BJ (cell line): ENCODE measurements around the gene SPATA2. TPM values are rescaled to one million over a fixed set of nuclear protein-coding genes. Genes with fewer than 3 reads are reported as not detected.

Experiments used
- CTCF ChIA-PET: fragments of 350-600 bp; formaldehyde crosslinking; extraction: SDS; loops from one replicate; lab custom pipeline; 2021; ENCODE audit warnings: antibody characterized with exemption, inconsistent platforms; lab: Yijun Ruan, JAX
- POLR2A ChIA-PET: fragments of 300-600 bp; sonication (Branson Sonifier 250); formaldehyde crosslinking; extraction: SDS; loops from one replicate; lab custom pipeline; 2021; ENCODE audit warnings: antibody characterized with exemption; lab: Charles Lee
- DNase-seq: peaks from one replicate; pipeline ENCODE4 v3.0.0-alpha.2; 2011; ENCODE audit warnings: low read depth
- H3K27me3 ChIP-seq: 2 replicates; pipeline ENCODE4 v1.6.0; 2011; ENCODE audit warnings: low read length; ENCODE audit not compliant: control insufficient read depth, insufficient read depth
- H3K36me3 ChIP-seq: 2 replicates; pipeline ENCODE4 v1.5.1; 2011; ENCODE audit warnings: low read length; ENCODE audit not compliant: control insufficient read depth, insufficient read depth
- H3K4me3 ChIP-seq: 2 replicates; pipeline ENCODE4 v1.5.1; 2011; ENCODE audit warnings: low read depth, mild to moderate bottlenecking, control low read depth, low read length
- CTCF ChIP-seq: IDR thresholded peaks from 2 replicates; pipeline ENCODE4 v1.5.1; 2011; ENCODE audit warnings: low read depth, mild to moderate bottlenecking, control low read depth, inconsistent platforms, low read length, moderate library complexity; ENCODE audit not compliant: insufficient read depth
- polyA plus RNA-seq: library from polyadenylated mRNA; depleted of rRNA; stranded (reverse); fragments of >200 nt; gene quantifications from 2 replicates; pipeline ENCODE4 v1.2.3, GENCODE V29; 2011

SPATA2 gene
- polyA plus RNA-seq, 1 experiment = 5.7 TPM

GRCh38 chr20:49913399-49914047, 1.8 kb downstream of the SPATA2 start:
- H3K4me3 ChIP-seq = no peak overlapping the region
- peaks cover 8% of the 10 kb centered on the region for H3K36me3 ChIP-seq
- DNase-seq = no peak
- POLR2A ChIA-PET = no interaction called here
- H3K27me3 ChIP-seq = no peaks in the 10 kb centered on the region
- CTCF ChIA-PET = no interaction called here
- no peak for TF ChIP-seq CTCF

- DNase-seq = no peak
- Histone ChIP-seq H3K4me3 (no peak overlapping the region), H3K27me3 (no peaks in the 10 kb centered on the region), H3K36me3 (peaks cover 30% of the 10 kb centered on the region)
- POLR2A ChIA-PET = no interaction called here
- TF ChIP-seq CTCF = no peak
- CTCF ChIA-PET = interaction anchor here (0.6 to 2.5 kb wide), 3 partner anchors 9 to 23 kb away, joined by 3 to 9 read pairs (median 3); no protein-coding TSS in a partner anchor
These were observed 5.0 kb downstream of the SPATA2 start for GRCh38 chr20:49910340-49910706.

GRCh38 chr20:49909499-49910339, 5.6 kb downstream of the SPATA2 start:
- POLR2A ChIA-PET = no interaction called here
- DNase-seq = no peak
- peaks cover 36% of the 10 kb centered on the region for H3K36me3 ChIP-seq
- no peaks in the 10 kb centered on the region for H3K27me3 ChIP-seq
- CTCF ChIA-PET = interaction anchor here (0.6 to 1.3 kb wide), 3 partner anchors 8 to 21 kb away, joined by 3 read pairs; no protein-coding TSS in a partner anchor
- no peak overlapping the region for H3K4me3 ChIP-seq
- TF ChIP-seq CTCF = no peak

- peaks cover 36% of the 10 kb centered on the region for H3K36me3 ChIP-seq
- no peak for TF ChIP-seq CTCF
- DNase-seq = no peak
- H3K4me3 ChIP-seq = no peak overlapping the region
- ChIA-PET CTCF (interaction anchor here (1.3 kb wide), 1 partner anchor 7 kb away, joined by 3 read pairs; no protein-coding TSS in a partner anchor), POLR2A (no interaction called here)
- H3K27me3 ChIP-seq = no peaks in the 10 kb centered on the region
These were observed 7.1 kb downstream of the SPATA2 start for GRCh38 chr20:49908258-49908565.
